D721Med (cell line): Measurements from ENCODE around the gene MAPK13.

Experiments used
- DNase-seq: peaks from one replicate; pipeline ENCODE4 v3.0.0; 2011; ENCODE audit warnings: low spot score; ENCODE audit not compliant: insufficient read length
- FAIRE-seq: peaks from 2 replicates; lab custom pipeline; 2011; peaks lifted over from hg19 to GRCh38; lab: Jason Lieb, UNC
- CTCF ChIP-seq: IDR thresholded peaks from 2 replicates; pipeline ENCODE4 v1.5.1; 2012; ENCODE audit warnings: mild to moderate bottlenecking, control low read depth; ENCODE audit not compliant: insufficient read depth; ENCODE audit errors: missing control alignments

Gene MAPK13

GRCh38 chr6:36141091-36141490, 10.8 kb downstream of the MAPK13 start:
- DNase-seq (no peak), FAIRE-seq (no peak)
- no peak for TF ChIP-seq CTCF

- no peak for FAIRE-seq
- TF ChIP-seq CTCF, result no peak
These were observed 11.6 kb downstream of the MAPK13 start for GRCh38 chr6:36141961-36142360.

GRCh38 chr6:36142971-36143838, 12.9 kb downstream of the MAPK13 start:
- no peak for TF ChIP-seq CTCF
- no peak for DNase-seq
- no peak for FAIRE-seq

More at GRCh38 chr6:36141961-36142360, 11.6 kb downstream of the MAPK13 start:
- DNase-seq, result no peak

GRCh38 chr6:36145495-36145894, 15.2 kb downstream of the MAPK13 start:
- TF ChIP-seq CTCF, result no peak
- FAIRE-seq (no peak), DNase-seq (no peak)

GRCh38 chr6:36147294-36147693, 17.0 kb downstream of the MAPK13 start:
- no peak for FAIRE-seq
- no peak for TF ChIP-seq CTCF
- no peak for DNase-seq

- DNase-seq, result no peak
- no peak for TF ChIP-seq CTCF
- FAIRE-seq, result no peak
These were observed 19.2 kb downstream of the MAPK13 start for GRCh38 chr6:36149476-36149875.

GRCh38 chr6:36150283-36150682, 20.0 kb downstream of the MAPK13 start:
- FAIRE-seq, result no peak
- no peak for DNase-seq
- no peak for TF ChIP-seq CTCF
